ENCODE measurements around the gene SULF2.
A peak's percentile ranks its signal among the peaks of the same experiment; 100 is the strongest.
"Not testable (repeated sequence)": the region's sequence is repeated elsewhere in the genome, so short reads cannot be mapped to it uniquely, and the experiment has no call there.

SULF2 gene

DNA sequence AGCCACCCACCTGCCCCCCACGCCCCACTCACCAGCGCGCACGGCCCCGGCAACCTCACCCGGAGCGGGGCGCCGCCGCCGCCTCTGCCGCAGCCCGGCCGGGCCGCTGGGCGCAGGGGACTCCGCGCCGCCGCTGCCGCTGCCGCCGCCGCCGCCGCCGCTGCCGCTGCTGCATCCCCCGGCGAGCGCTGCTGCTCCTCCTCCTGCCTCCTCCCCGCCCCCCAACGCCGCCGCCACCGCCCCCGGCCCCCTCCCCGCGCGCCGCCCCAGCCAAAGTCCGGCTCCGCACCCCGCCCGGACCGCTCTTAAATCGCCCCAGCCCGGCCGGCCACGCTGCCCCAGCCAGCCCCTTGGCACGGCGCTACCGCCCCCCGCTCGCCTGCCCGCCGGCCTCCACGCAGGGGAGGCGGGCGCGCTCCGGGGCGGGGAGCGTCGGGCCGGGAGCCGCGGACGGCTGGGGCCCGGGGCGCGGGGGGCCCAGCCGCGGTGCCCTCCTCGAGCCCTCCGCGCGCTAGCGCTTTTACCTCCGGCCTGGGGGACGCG, at the start of gene SULF2:
TSS of gene SULF2 (minus strand) at position 171 of the 543 bp plus-strand sequence. CDS start 28,118 bp downstream, outside the sequence.
- DNase-seq = no peak

DNA sequence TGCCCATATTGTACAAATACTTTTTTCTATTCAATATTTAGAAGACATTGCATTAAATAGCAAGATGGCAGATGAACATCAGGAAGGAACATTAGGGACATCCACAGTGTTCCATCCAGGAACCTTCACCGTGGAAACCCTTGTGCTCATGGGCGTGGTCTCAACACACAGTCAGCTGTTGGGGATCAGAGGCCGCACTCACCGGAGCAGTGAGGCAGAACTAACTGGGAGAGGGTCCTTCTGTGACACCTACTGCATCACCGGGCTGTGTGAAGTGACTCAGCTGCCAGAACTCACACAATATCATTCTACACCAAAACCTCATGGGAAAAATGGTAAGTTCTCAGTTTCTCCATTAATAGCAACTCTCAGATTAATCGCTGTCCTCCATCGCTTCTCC, 46.4 kb upstream of the SULF2 start:
- DNase-seq = not testable (repeated sequence)

DNA sequence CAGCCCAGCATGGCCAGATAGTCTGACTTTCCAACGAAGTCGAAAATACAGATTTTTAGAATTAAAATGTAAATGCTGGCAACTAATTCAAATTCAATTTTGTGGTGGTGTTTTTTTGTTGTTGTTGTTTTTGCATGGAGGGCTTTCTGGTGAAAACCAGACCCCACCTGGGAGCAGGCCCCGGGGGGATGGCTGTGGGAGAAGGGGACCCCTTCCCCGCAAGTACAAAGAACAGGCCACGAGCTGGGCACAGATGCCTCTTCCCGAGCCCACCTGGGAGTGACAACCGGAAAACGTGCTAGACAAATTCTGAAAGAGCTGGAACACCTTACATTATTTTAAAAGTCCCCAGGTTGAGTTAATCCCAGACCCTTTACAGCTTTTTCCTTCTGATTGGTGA, 41.4 kb upstream of the SULF2 start:
- DNase-seq = not testable (repeated sequence)

DNA sequence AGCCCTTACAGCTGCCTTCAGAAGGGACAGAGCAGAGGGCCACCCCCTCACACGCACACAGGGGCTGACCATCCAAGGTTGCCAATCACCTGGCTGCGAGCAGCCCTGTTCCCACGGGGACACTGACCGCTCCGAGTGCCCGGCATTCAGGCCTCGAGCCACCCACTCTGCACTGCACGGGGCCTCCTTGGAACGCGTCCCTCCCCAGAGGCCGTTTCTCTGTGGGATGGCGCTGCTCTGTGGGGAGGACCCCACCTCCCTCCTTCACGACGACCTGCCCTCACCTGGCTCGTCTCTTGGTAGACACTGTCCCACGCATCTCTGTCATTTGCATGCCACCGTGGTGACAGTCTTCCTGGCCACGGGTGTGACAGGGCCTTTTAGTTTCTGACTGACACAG, 40.7 kb upstream of the SULF2 start:
- not testable (repeated sequence) for DNase-seq

DNA sequence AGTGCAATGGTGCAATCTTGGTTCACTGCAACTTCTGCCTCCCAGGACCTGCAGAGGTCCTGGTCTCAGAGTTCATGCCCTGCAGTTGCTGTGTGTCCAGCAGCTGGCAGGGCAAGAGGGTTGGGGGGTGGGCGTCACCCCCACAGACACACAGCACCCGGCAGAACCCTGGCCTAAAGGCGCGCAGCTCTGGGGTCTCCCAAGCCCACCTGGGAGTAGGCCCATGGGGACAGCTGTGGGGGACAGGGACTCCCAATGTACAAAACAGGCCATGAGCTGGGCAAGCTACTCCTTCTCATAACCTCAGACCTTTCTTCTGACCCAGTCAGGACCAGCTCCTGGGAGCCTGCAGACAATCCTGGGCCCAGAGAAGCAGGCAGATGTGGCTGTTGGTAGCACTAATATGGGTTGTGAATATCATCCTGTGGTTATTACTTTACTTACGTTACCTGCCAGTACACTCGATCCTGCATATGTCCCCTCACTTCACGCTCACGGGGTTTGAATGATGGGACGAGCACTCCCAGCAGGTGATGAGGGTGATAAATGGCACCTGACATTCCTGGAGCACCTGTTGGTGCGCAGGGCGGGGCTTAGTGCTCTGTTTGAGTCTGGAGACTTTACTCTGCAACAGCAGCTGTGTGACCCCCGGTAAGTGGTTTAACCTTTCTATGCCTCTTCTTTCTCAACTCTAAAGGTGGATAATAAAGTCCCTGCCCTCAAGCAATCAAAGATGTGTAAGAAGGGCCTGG, 39.9 kb upstream of the SULF2 start:
- no peak for DNase-seq

DNA sequence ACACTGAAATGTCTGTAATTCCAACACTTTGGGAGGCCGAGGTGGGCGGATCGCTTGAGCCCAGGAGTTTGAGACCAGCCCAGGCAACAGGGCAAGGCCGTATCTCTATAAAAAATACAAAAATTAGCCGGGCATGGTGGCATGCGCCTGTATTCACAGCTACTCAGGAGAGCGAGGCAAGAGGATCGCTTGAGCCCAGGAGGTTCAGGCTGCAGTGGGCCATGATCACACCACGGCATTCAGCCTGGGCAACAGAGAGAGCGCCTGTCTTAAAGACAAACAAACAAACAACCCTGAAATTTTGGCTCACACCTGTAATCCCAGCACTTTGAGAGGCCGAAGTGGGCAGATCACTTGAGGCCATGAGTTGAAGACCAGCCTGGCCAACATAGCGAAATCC, 38.7 kb upstream of the SULF2 start:
- not testable (repeated sequence) for DNase-seq

DNA sequence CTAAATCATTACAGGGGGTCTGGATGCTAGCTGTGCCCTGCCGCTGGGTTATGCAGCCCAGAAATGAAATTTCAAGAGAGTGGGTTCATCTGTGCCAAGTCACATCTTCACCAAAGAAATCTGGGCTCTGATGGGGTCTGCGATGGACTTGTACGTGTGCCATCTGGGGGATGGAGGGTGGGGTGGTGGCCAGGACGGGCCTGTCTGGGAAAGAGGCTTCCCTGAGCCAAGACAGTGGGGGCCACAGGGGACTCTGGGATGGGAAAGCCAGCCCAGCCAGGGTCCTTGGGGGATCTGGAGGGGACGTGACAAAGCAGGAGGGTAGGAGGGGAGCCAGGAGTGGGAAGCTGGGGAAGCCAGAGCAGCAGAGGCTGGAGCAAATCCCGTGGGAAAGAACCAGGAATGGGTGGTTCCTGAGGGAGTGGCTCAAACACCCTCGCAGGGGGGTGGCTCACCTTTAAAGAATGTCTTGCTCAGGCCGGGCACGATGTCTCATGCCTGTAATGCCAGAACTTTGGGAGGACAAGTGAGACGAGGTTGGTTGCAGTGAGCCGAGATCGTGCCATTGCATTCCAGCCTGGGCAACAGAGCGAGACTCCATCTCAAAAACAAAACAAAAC, 36.3 kb upstream of the SULF2 start:
- no peak for DNase-seq

DNA sequence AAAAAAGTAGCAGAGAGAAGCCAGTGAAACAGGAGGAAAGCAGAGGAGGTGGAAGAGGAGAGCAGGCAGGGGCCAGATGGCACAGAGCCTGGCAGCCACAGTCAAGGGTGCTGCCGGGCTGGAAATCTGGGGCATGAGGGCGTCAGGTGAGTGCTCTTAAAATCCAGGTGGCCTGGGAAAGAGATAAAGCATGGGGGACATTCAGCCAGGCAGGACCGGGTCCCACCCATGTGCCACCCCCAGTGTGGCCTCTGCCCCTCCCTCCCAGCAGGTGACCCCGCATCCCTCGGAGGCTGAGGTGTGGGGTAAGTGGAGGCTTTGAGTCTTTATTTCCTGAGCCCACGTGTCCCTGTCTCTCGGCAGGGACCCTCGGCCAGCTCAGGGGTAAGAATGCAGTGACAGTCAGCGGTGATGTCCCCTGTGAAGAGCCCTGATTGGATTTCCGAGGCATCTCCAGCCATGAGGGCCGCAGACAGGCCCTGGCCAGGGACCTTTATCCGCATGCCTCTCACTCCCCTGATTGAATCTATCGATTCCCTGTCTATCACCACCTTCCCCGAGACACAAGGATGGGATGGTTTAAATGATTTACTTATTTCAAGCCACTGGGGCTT, 33.8 kb upstream of the SULF2 start:
- DNase-seq = peak; percentile 33

DNA sequence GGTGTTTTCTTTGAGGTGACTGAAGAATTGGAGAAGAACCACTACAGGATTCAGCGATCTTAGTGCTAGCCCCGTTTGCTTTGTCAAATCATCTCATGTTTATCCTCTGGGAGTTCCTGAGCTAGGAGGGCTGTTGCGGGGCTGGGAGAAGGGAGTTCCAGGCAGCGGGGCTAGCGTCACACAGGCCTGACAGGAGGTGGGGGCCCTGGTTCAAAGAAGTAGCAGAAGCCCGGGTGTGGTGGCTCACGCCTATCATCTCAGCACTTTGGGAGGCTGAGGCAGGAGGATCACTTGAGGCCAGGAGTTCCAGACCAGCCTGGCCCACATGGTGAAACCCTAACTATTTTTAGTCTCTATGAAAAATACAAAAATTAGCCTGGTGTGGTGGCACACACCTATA, 33.2 kb upstream of the SULF2 start:
- no peak for DNase-seq

DNA sequence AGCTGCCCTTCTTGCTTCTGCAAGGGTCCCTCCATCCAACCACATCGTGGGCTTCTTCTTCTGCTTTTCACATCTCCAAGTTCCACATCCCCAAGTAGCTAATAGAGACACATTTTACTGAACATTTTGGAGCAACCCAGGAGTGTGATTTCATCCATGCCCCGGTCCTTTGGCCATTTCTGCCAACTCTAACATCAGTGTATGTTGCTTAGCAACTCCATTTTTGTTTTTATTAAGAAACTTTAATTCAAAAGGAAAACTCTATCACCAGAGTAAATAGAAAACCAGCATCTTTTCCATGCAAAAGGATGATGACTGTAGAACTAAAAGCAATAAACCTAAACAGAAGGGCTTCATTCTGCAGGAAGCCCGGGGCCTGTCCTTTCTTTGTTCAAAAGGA, 32.7 kb upstream of the SULF2 start:
- DNase-seq = no peak

DNA sequence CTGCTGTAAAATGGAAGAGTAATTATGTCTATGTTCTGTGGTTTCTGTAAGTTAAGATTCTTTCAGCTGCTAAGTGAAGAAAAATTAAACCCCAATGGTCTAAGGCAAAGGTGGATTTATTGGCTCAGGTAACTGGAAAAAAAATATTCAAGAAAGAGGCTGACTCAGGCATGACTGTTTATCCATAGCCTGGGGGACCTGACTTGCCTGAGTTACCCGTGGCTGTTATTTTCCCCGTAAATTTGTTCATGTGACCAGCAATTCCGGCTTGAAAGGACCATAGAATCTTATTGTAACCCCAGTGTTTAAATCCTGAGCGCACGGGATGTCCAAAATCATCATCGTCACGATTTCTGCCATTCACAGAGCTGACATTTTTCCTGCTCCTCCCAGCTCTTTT, 32.3 kb upstream of the SULF2 start:
- DNase-seq = no peak

DNA sequence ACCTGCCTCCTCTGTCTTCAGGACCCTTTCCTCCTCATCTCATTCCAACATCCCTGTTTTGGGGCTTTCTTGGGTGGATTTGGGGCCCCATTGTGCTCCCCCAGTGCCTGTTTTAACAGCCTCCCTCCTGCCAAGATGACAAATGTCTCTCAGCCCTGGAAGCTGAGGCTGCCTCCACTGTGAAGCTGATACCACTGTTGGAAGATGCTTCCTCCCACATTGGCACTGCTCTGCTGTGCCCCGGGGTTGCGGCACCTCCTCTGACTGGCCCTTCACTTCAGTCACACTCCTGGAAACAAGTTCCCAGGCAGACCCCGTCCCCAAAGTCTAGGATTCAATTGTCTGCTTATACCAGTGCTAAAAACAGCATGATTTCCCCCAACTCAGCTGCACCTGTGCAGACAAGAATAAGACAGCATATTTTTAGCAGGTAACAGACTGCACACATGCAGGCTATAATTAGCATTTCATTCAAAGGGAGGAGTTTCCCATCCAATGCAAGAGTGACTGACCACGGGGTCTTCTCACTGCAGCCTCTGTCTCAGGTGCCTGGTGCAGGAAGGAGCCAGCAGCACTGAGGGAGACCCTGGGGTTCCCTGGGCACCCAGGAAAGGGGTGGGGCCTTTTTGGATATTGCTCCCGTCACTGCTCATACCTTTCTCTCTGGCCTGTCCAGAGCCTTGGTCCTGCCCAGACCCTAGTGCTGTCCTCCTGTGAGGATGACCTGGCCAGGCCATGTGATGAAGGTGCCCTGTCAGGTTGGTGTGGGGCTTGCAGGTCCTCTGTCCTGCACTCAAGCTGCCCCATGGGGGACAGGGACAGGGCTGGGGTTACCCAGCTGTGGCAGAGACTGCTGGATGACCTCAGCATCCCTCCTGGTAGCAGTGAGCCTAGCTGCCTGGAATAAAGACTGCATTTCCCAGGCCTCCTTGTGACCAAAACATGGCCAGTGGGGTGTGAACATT, 31.5 kb upstream of the SULF2 start:
- no peak for DNase-seq

DNA sequence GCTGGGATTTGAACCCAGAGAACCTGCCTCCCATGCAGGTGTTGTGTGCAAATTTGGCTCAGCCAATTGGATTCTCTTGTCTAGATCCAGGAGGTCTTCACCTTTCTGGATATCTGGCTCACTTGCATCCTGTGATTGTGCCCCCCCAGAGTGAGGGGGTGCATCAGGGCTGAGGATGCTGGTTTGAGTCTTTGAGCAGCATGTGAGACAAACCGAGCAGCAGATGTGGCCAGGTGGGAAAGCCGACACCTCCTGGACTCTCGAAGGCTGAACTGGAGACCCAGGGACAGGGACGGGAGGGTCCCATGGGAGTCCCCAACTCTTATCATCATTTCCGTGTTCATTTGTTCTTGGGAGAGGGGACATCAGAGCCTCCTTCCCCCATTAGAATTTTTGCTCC, 30.6 kb upstream of the SULF2 start:
- no peak for DNase-seq

DNA sequence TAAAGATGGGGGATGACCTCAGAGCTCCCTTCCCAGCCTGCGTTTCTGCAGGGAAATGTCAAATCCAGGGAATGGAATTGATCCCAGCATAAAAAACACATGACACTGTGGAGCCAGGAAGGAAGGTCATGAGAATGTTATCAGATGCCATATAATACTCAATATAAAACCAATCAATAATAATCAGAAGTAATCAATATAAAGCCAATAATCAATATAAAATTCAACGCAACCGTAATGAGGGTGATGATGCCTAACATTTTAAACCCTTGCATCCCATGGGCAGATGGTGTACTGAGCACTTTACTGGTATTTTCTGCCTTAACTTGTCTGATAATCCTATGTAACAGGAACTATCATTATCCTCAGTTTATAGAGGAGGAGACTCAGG, 30.1 kb upstream of the SULF2 start:
- no peak for DNase-seq

DNA sequence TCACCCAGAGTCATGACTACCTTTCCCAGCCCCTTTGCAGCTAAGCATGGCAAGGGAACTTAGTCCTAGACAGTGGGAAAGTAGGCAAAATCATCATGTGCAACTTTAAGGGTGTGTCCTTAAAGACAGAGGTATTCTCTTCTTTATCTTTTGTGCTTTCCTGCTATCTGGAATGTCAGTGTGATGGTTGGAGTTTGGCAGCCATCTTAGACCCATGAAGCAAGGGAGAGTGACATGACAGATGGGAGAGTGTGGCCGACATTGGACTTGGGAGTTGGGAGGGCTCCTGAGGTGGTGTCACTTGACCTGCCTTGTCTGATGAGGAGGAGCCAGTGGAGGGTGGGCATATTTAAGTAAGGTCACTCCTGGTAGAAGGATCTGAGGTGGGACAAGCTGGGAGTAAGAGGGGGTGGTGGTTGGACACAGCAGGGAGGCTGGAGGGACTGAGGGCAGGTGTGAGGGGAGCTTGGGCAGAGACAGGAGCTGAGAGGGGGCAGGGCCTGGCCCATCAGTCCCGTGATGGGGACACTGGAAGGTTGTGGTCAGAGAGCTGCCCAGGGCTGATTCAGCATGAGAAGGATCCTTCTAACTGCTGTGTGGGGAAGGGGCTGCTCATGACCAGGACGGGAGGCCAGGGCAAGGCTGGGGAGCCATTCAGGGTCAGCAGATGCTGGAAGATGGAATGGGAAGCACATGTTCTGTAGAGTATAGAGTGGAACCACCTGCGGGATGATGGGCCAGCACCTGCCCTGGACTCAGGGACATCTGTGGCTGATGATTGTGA, 29.5 kb upstream of the SULF2 start:
- no peak for DNase-seq

DNA sequence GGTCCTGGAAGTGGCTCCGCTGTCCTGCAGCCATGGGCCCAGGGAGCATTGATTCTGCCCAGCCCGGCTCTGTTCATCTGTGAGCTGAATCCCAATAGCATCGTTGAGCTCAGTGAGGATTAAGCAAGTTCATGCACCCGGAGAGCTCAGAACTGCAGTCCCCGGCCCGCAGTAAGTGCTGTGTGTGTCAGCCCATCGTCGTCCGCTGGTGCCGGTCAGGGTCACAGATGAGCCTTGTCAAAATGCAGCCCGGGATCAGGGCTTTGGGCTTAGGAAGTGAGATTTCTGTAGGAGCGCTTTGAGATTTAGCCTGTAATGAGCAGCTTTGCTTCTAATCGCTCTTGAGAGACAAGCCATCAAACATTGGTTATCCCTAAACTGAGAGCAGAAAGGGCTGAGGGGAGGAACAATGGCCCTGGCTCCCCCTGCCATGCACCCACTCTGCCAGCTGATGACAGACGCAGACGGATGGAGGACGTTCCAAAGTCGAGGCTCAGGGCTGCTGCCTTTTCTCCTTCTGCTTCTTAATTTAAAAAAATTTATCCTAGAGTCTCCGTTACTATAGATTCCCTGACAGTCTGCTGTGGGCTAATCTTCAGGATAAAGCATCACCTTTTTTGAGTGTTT, 25.6 kb upstream of the SULF2 start:
- DNase-seq = no peak

DNA sequence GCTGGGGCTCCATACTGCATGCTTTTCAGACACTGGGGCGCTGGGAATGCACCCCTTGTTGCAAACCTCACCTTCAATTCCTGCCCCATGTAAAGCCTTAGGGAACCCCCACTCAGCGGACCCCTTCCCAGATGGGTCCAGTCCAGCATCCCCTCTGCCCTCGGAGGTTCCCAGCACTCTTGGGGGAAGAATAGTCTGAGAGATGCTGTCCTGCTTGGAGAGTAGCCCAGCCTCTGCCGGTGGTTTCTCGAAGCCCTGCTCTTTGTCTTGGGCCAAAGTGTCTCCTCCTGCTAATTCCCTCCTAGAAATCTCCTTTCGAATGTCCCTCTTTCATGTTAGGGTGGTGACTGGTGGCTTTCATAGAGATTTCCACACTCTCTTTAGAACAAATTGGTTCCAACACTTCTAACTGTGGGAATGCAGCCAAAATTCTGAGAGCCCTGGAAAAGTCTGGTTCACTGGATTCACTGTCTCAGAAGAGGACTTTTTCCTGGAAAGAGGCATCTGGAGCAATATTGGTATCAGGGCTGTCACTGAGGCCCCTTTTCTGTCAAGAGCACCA, 24.9 kb upstream of the SULF2 start:
- peak; percentile 6 for DNase-seq

DNA sequence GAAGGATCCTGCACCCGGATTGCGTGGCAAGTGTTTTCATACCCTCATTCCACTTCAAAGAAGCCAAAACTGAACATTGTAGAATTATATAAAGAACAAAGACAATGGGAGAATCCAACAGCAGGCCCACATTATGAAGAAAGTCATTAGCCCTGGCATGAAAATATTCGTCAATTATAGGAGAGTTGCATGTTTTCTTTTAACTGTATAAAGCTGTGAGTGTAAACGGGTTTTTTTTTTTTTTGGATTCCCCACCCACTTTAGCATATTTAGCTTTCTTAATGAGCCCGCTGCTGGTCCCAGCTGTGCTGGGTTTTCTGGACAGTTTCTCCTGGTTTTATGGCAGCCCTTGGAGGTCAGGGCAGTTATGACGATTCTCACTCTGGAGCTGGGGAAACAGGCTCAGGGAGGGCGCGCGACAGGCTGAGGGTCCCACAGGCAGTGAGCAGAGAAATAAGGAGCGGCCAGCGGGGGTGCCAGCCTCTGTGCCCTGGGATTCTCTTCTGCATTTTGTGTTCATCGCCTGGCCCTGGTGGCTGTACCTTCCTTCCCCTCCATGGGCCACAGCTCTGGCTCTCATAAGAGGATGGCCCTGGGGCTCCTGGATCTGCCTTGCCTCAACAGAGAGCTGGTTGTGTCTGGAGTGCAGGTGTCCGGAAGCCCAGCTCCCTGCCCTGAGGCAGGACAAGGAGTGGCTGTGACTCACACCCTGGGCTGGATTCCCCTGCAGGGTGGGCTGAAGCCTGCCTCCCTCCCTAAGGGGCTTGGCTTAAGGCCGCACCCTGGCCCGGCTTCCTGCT, 24.1 kb upstream of the SULF2 start:
- DNase-seq = no peak

DNA sequence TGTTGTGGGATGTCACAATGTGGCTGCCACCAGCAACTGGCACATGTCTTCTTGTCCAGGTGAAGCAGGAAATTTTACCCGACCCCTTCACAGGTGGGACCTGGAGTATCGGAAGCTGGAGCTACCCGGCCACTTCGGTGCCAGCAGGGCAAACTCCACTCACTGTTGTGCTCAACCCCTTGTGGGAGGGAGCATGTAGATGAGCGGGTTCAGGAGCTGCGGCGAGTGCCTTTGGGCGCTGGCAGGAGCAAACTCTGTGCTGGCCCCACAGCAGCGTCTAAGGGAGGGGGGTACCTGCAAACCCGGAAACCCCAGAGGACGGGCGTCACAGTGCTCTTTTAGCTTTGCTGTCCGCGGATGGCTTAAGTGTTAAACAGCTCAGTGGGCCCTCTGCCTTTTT, 20.7 kb upstream of the SULF2 start:
- DNase-seq = no peak

DNA sequence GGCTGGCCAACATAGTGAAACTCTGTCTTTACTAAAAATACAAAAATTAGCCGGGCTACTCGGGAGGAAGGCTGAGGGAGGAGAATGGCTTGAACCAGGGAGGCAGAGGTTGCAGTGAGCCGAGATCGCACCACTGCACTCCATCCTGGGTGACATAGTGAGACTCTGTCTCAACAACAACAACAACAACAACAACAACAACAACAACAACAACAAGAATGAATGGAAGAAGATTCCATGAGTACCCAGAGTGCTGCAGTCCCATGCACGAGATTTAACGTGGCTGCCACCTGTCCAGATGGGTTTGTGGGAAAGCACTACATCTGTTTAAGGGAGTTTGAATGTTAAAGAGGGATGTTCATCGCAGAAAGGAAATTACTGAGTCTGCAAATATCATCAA, 19.7 kb upstream of the SULF2 start:
- not testable (repeated sequence) for DNase-seq

All from DMS79 treated with DMSO at 0.1 percent for 48 hours (cell line).